MCF 10A (cell line): ENCODE measurements around the gene TMEM94. TPM values are rescaled to one million over a fixed set of nuclear protein-coding genes. Genes with fewer than 3 reads are reported as not detected.
A peak's percentile ranks its signal among the peaks of the same experiment; 100 is the strongest.

Experiments used
- BruUV-seq: library from RNA; stranded (reverse); fragments of 400-500 nt; replicated peaks from 2 replicates; lab custom pipeline; 2021; lab: Mats Ljungman, UMichigan
- CTCF ChIA-PET: fragments of 300-600 bp; sonication (Branson Sonifier 250); formaldehyde crosslinking; extraction: SDS; loops from one replicate; lab custom pipeline; 2021; ENCODE audit warnings: antibody characterized with exemption, inconsistent platforms; lab: Yijun Ruan, JAX
- POLR2A ChIA-PET: fragments of 300-600, 350-650 bp; sonication (Branson Sonifier 250); formaldehyde crosslinking; extraction: SDS; loops from one replicate; lab custom pipeline; 2020; ENCODE audit warnings: antibody characterized with exemption, inconsistent platforms; lab: Yijun Ruan, JAX
- DNase-seq: peaks from one replicate; pipeline ENCODE4 v3.0.0-alpha.2; 2018; ENCODE audit not compliant: unreplicated experiment
- H3K27ac Mint-ChIP-seq: one replicate; pipeline ENCODE4 v1.8.0; 2022; ENCODE audit warnings: mild to moderate bottlenecking, low read depth, mixed read lengths; ENCODE audit not compliant: unreplicated experiment
- H3K27me3 Mint-ChIP-seq: one replicate; pipeline ENCODE4 v1.8.0; 2022; ENCODE audit warnings: mixed read lengths; ENCODE audit not compliant: insufficient read depth, unreplicated experiment
- H3K36me3 Mint-ChIP-seq: one replicate; pipeline ENCODE4 v1.8.0; 2022; ENCODE audit warnings: mild to moderate bottlenecking, moderate library complexity, mixed read lengths; ENCODE audit not compliant: insufficient read depth, unreplicated experiment
- H3K4me1 Mint-ChIP-seq: one replicate; pipeline ENCODE4 v1.8.0; 2022; ENCODE audit warnings: mixed read lengths; ENCODE audit not compliant: insufficient read depth, unreplicated experiment
- H3K4me3 Mint-ChIP-seq: one replicate; pipeline ENCODE4 v1.8.0; 2022; ENCODE audit warnings: mild to moderate bottlenecking, moderate library complexity, mixed read lengths; ENCODE audit not compliant: unreplicated experiment
- H3K9me3 Mint-ChIP-seq: one replicate; pipeline ENCODE4 v1.8.0; 2022; ENCODE audit warnings: mixed read lengths; ENCODE audit not compliant: unreplicated experiment
- intact Hi-C: fragments of 100-400 bp; cut with micrococcal nuclease; formaldehyde crosslinking; loops from 2 replicates; pipeline ENCODE4 v1.14.1; 2022
- total RNA-seq: library from RNA; stranded (reverse); gene quantifications from 2 replicates; pipeline ENCODE4 v1.2.3, GENCODE V29; 2022
- TF ChIP-seq, protein P1 (sequence below): fragments of 200-600 bp; IDR thresholded peaks from one replicate; pipeline ENCODE4 v1.8.0; 2022; ENCODE audit warnings: antibody characterized with exemption, mild to moderate bottlenecking; ENCODE audit not compliant: unreplicated experiment

Gene TMEM94
- total RNA-seq, 1 experiment from 2014 or later = 42.8 TPM

DNA sequence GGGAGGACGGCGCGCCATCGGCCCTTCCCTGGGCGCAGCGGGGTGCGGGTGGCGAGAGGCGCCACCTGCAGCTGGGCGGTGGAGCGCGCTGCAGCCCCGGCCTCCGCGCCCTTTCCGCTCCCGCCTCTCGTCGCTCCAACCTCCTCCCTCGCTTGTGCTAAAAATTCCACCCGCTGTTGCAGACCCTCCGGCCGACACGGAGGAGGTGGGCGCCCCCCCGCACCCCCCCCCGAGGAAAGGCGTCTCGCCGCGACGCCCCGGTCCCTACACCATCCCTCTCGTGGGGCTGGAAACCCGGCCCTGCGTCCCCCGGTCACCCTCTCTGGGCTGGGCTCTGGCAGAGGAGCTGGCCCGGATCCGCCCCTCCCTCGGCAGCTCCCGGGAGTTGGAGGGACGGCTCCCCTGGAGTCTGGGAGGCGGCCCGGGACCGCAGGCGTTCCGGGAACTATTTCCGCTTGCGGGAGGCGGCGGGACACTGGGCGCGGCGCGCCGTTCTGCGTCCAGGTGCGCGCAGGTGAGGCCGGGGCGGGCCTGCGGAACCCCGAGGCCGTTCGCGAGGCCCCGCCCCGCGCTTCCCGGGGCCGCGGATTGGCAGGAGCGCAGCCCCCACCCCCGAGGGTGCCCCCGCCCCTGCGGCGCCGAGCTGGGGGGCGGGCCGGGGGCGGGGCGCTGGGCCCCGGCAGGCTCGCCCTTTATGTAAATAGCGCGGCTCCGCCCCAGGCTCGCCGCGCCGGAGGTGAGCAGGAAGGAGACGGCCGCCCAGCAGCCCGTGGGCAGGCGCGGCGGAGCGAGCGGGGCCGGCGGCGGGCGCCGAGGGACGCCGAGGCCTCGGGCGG, 68.8 kb downstream of the TMEM94 start, which contains the start of gene LLGL2:
Gene LLGL2, plus strand, starts transcription at position 728 of the 836 bp plus-strand sequence. CDS start 17,730 bp downstream, outside the sequence.
- POLR2A ChIA-PET = interaction anchor here (0.6 to 4.1 kb wide), 13 partner anchors 8 to 255 kb away, joined by 3 to 54 read pairs (median 4); partner anchors contain the start of genes RECQL5, SLC25A19, TMEM94 and TSEN54
- no TSS peak for BruUV-seq
- no peaks in the 10 kb centered on the region for H3K9me3 Mint-ChIP-seq
- peaks cover 7% of the 10 kb centered on the region for H3K4me1 Mint-ChIP-seq
- peaks cover 25% of the 10 kb centered on the region for H3K36me3 Mint-ChIP-seq
- DNase-seq = peak; percentile 84
- TF ChIP-seq, protein P1, sequence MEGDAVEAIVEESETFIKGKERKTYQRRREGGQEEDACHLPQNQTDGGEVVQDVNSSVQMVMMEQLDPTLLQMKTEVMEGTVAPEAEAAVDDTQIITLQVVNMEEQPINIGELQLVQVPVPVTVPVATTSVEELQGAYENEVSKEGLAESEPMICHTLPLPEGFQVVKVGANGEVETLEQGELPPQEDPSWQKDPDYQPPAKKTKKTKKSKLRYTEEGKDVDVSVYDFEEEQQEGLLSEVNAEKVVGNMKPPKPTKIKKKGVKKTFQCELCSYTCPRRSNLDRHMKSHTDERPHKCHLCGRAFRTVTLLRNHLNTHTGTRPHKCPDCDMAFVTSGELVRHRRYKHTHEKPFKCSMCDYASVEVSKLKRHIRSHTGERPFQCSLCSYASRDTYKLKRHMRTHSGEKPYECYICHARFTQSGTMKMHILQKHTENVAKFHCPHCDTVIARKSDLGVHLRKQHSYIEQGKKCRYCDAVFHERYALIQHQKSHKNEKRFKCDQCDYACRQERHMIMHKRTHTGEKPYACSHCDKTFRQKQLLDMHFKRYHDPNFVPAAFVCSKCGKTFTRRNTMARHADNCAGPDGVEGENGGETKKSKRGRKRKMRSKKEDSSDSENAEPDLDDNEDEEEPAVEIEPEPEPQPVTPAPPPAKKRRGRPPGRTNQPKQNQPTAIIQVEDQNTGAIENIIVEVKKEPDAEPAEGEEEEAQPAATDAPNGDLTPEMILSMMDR = peak; percentile 27
- CTCF ChIA-PET = interaction anchor here (0.5 to 1.8 kb wide), 8 partner anchors 9 to 369 kb away, joined by 3 to 7 read pairs (median 3); partner anchors contain the start of genes TMEM94 and TSEN54
- H3K4me3 Mint-ChIP-seq = peak within 1 kb of the TSS; percentile 71
- no peaks in the 10 kb centered on the region for H3K27me3 Mint-ChIP-seq
- no peak within 1 kb of the TSS for H3K27ac Mint-ChIP-seq
- intact Hi-C loops = loop anchor here (1.0 kb wide), 1 partner anchor 99 kb away; no protein-coding TSS in a partner anchor

DNA sequence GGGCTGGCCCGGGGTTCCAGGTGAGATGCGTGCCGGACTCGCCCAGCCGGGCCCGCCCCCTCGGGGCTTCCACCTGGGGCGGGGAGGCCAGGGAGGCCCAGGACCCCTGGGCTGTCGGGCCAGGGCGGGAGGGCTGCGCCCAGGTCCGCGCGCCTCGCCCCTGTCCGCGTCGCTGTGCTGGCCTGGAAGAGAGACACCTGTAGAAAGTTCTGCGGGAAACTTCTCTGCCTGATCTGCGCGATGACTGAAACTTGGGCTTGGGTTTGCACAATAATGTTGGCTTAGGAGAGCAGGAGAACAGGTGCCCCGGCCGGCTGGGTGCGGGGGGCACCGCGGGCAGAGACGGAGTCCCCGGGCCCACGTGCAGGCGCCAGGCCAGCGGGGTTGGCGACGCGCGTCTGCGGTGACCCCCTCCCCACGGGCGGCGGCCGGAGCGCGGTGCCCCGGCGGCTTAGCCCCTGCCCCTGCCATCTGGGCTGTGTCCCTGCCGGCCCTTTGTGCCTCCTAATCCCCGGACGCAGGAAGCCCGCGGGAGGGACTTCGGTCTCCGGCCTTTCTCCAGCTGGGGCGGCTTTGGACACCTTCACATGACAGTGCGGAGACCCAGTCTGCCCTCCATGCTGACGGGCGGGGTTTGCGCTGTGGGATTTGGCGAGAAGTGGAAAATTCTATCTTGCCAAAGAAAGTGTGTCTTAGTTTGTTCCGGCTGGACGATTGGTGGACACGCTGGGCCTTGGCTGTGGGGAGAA, 69.5 kb downstream of the TMEM94 start:
- BruUV-seq = TSS peak; percentile 11
- peak overlapping the region; percentile 71 for H3K4me3 Mint-ChIP-seq
- CTCF ChIA-PET = interaction anchor here (0.5 to 1.8 kb wide), 7 partner anchors 9 to 368 kb away, joined by 3 to 12 read pairs (median 3); partner anchors contain the start of genes SMIM5, TMEM94 and TSEN54
- intact Hi-C loops = loop anchor here (1.0 kb wide), 1 partner anchor 100 kb away; no protein-coding TSS in a partner anchor
- no peaks in the 10 kb centered on the region for H3K9me3 Mint-ChIP-seq
- H3K27ac Mint-ChIP-seq = no peak overlapping the region
- POLR2A ChIA-PET = interaction anchor here (0.6 to 4.1 kb wide), 16 partner anchors 9 to 237 kb away, joined by 3 to 54 read pairs (median 3); partner anchors contain the start of genes SLC25A19, TMEM94 and TSEN54
- peak; percentile 42 for DNase-seq
- H3K4me1 Mint-ChIP-seq = peaks cover 7% of the 10 kb centered on the region
- H3K36me3 Mint-ChIP-seq = peaks cover 19% of the 10 kb centered on the region
- no peaks in the 10 kb centered on the region for H3K27me3 Mint-ChIP-seq
- TF ChIP-seq, protein P1 = no peak

- DNase-seq = no peak
- no peaks in the 10 kb centered on the region for H3K27me3 Mint-ChIP-seq
- BruUV-seq = no TSS peak
- peaks cover 14% of the 10 kb centered on the region for H3K4me1 Mint-ChIP-seq
- ChIA-PET CTCF (interaction anchor here (0.8 to 1.4 kb wide), 3 partner anchors 10 to 132 kb away, joined by 3 to 12 read pairs (median 5); partner anchors contain the start of genes SMIM5 and TSEN54), POLR2A (interaction anchor here (0.7 to 4.1 kb wide), 11 partner anchors 9 to 953 kb away, joined by 3 to 54 read pairs (median 4); partner anchors contain the start of gene TSEN54)
- peaks cover 13% of the 10 kb centered on the region for H3K36me3 Mint-ChIP-seq
- peak overlapping the region; percentile 71 for H3K4me3 Mint-ChIP-seq
- TF ChIP-seq, protein P1 = no peak
- intact Hi-C loops = no loop called here
- H3K9me3 Mint-ChIP-seq = no peaks in the 10 kb centered on the region
- no peak overlapping the region for H3K27ac Mint-ChIP-seq
These were observed 70.3 kb downstream of the TMEM94 start for GRCh38 chr17:75526555-75527270.
